Calu3 (cell line): ENCODE results near the gene MRTFA. TPM values are rescaled to one million over a fixed set of nuclear protein-coding genes. Genes with fewer than 3 reads are reported as not detected.
"Not testable (repeated sequence)": the region's sequence is repeated elsewhere in the genome, so short reads cannot be mapped to it uniquely, and the experiment has no call there.

Experiments used
- BruUV-seq: library from RNA; stranded (reverse); fragments of 400-500 nt; replicated peaks from 2 replicates; lab custom pipeline; 2021; lab: Mats Ljungman, UMichigan
- CTCF ChIA-PET: fragments of 300-600 bp; sonication (Branson Sonifier 250); formaldehyde crosslinking; loops from one replicate; lab custom pipeline; 2022; ENCODE audit warnings: antibody characterized with exemption; lab: Charles Lee
- DNase-seq: peaks from one replicate; pipeline ENCODE4 v3.0.0; 2022
- H3K27ac Mint-ChIP-seq: one replicate; pipeline ENCODE4 v1.8.0; 2022; ENCODE audit warnings: mixed read lengths; ENCODE audit not compliant: unreplicated experiment
- H3K27me3 Mint-ChIP-seq: one replicate; pipeline ENCODE4 v1.8.0; 2022; ENCODE audit warnings: mixed read lengths; ENCODE audit not compliant: unreplicated experiment
- H3K36me3 Mint-ChIP-seq: one replicate; pipeline ENCODE4 v1.8.0; 2022; ENCODE audit warnings: mild to moderate bottlenecking, moderate library complexity, mixed read lengths; ENCODE audit not compliant: insufficient read depth, unreplicated experiment
- H3K4me1 Mint-ChIP-seq: one replicate; pipeline ENCODE4 v1.8.0; 2022; ENCODE audit warnings: mild to moderate bottlenecking, low read depth, mixed read lengths; ENCODE audit not compliant: unreplicated experiment
- H3K4me3 Mint-ChIP-seq: one replicate; pipeline ENCODE4 v1.8.0; 2022; ENCODE audit warnings: mild to moderate bottlenecking, low read depth, moderate library complexity, mixed read lengths; ENCODE audit not compliant: unreplicated experiment
- H3K9me3 Mint-ChIP-seq: one replicate; pipeline ENCODE4 v1.8.0; 2022; ENCODE audit warnings: low read depth, mixed read lengths; ENCODE audit not compliant: unreplicated experiment
- CTCF ChIP-seq: fragments of 200-600 bp; IDR thresholded peaks from one replicate; pipeline ENCODE4 v1.8.0; 2022; ENCODE audit warnings: antibody characterized with exemption; ENCODE audit not compliant: unreplicated experiment
- intact Hi-C: fragments of 100-400 bp; cut with micrococcal nuclease; formaldehyde crosslinking; loops from one replicate; pipeline ENCODE4 v1.10.0; 2022; ENCODE audit not compliant: unreplicated experiment
- total RNA-seq: library from RNA; stranded (reverse); gene quantifications from 2 replicates; pipeline ENCODE4 v1.2.3, GENCODE V29; 2022

The MRTFA gene
- total RNA-seq, 1 experiment from 2014 or later, result 54.1 TPM

- no peaks in the 10 kb centered on the region for H3K4me1 Mint-ChIP-seq
- no peaks in the 10 kb centered on the region for H3K9me3 Mint-ChIP-seq
These were observed 79.9 kb downstream of the MRTFA start for GRCh38 chr22:40556641-40557040.

GRCh38 chr22:40554023-40554422 lies 82.5 kb downstream of the MRTFA start:
- H3K36me3 Mint-ChIP-seq, BruUV-seq, DNase-seq, H3K27ac Mint-ChIP-seq, H3K4me3 Mint-ChIP-seq, H3K4me1 Mint-ChIP-seq, H3K27me3 Mint-ChIP-seq, CTCF ChIA-PET, H3K9me3 Mint-ChIP-seq: not testable (repeated sequence)
- intact Hi-C loops, result loop anchor here (10.0 kb wide), 1 partner anchor 51 kb away; no protein-coding TSS in a partner anchor

More at GRCh38 chr22:40556641-40557040, 79.9 kb downstream of the MRTFA start:
- TF ChIP-seq CTCF, result no peak
- intact Hi-C loops, result loop anchor here (10.0 kb wide), 1 partner anchor 48 kb away; no protein-coding TSS in a partner anchor
- H3K36me3 Mint-ChIP-seq, result peaks cover 4% of the 10 kb centered on the region
- no peak overlapping the region for H3K27ac Mint-ChIP-seq
- CTCF ChIA-PET, result no interaction called here
- H3K27me3 Mint-ChIP-seq, result no peaks in the 10 kb centered on the region
- H3K4me3 Mint-ChIP-seq, result no peak overlapping the region
- no TSS peak for BruUV-seq
- no peak for DNase-seq

- no TSS peak for BruUV-seq
- Mint-ChIP-seq H3K9me3 (no peaks in the 10 kb centered on the region), H3K27me3 (no peaks in the 10 kb centered on the region), H3K4me1 (no peaks in the 10 kb centered on the region), H3K27ac (no peak overlapping the region), H3K36me3 (peaks cover 11% of the 10 kb centered on the region), H3K4me3 (no peak overlapping the region)
- intact Hi-C loops, result loop anchor here (10.0 kb wide), 1 partner anchor 52 kb away; no protein-coding TSS in a partner anchor
- CTCF ChIA-PET, result interaction anchor here (0.6 kb wide), 1 partner anchor 94 kb away, joined by 3 read pairs; no protein-coding TSS in a partner anchor
- TF ChIP-seq CTCF, result no peak
- DNase-seq, result no peak
These were observed 83.4 kb downstream of the MRTFA start for GRCh38 chr22:40553014-40553554.

- DNase-seq, result no peak
- Mint-ChIP-seq H3K27me3 (no peaks in the 10 kb centered on the region), H3K27ac (no peak overlapping the region), H3K9me3 (no peaks in the 10 kb centered on the region), H3K36me3 (peaks cover 11% of the 10 kb centered on the region), H3K4me3 (no peak overlapping the region), H3K4me1 (no peaks in the 10 kb centered on the region)
- intact Hi-C loops, result loop anchor here (10.0 kb wide), 1 partner anchor 53 kb away; no protein-coding TSS in a partner anchor
- no TSS peak for BruUV-seq
- CTCF ChIA-PET, result no interaction called here
- no peak for TF ChIP-seq CTCF
These were observed 84.4 kb downstream of the MRTFA start for GRCh38 chr22:40552070-40552469.

- H3K4me1 Mint-ChIP-seq, result no peaks in the 10 kb centered on the region
- intact Hi-C loops, result no loop called here
- H3K27ac Mint-ChIP-seq, result no peak overlapping the region
- DNase-seq, result no peak
- no TSS peak for BruUV-seq
- CTCF ChIA-PET, result interaction anchor here (0.7 kb wide), 1 partner anchor 101 kb away, joined by 3 read pairs; no protein-coding TSS in a partner anchor
- H3K9me3 Mint-ChIP-seq, result no peaks in the 10 kb centered on the region
- no peak overlapping the region for H3K4me3 Mint-ChIP-seq
- H3K27me3 Mint-ChIP-seq, result no peaks in the 10 kb centered on the region
- peaks cover 20% of the 10 kb centered on the region for H3K36me3 Mint-ChIP-seq
- no peak for TF ChIP-seq CTCF
These were observed 88.8 kb downstream of the MRTFA start for GRCh38 chr22:40547729-40548143.
